A549 (cell line): Measurements from ENCODE around the gene NOTCH2.

Source experiments
- CHD2 ChIP-seq: fragments of 150-350 bp; IDR thresholded peaks from 2 replicates; pipeline ENCODE4 v1.6.1; 2014; ENCODE audit warnings: low read length; ENCODE audit not compliant: partially characterized antibody
- JUNB ChIP-seq: fragments of >200 bp; sonication (Bioruptor Twin); formaldehyde crosslinking; IDR thresholded peaks from 2 replicates; pipeline ENCODE4 v1.6.1; 2016
- TF ChIP-seq, protein P1 (sequence below): fragments of >200 bp; sonication (Bioruptor Twin); formaldehyde crosslinking; IDR thresholded peaks from 3 replicates; pipeline ENCODE4 v1.5.1; 2016

DNA sequence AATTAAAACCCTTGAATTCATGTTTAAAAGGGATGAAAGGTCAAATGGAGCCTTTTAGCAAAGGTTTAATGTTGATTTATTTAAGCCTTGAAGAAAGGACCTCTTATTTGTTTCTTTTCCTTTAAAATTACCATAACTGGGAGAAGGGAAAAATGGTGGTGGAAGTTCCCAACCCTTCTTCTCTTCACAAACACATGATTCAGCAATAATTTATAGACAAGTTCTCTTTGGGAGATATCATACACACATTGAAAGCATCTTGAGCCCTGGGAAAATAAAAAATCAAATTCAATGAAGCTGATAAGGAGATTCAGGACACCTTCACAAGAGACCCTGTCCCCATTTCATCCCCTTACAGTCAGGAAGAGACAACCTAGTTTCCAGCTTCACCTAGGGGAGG is 182.0 kb downstream of the NOTCH2 start:
- TF ChIP-seq CHD2 (no peak), JUNB (no peak)
- TF ChIP-seq, protein P1, sequence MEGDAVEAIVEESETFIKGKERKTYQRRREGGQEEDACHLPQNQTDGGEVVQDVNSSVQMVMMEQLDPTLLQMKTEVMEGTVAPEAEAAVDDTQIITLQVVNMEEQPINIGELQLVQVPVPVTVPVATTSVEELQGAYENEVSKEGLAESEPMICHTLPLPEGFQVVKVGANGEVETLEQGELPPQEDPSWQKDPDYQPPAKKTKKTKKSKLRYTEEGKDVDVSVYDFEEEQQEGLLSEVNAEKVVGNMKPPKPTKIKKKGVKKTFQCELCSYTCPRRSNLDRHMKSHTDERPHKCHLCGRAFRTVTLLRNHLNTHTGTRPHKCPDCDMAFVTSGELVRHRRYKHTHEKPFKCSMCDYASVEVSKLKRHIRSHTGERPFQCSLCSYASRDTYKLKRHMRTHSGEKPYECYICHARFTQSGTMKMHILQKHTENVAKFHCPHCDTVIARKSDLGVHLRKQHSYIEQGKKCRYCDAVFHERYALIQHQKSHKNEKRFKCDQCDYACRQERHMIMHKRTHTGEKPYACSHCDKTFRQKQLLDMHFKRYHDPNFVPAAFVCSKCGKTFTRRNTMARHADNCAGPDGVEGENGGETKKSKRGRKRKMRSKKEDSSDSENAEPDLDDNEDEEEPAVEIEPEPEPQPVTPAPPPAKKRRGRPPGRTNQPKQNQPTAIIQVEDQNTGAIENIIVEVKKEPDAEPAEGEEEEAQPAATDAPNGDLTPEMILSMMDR: no peak
